IPS-15b (cell line): ENCODE measurements around the gene IFNA8.
"Not testable (repeated sequence)": the region's sequence is repeated elsewhere in the genome, so short reads cannot be mapped to it uniquely, and the experiment has no call there.

Experiments
- H3K27me3 ChIP-seq: one replicate; pipeline ENCODE4 v1.6.1; 2013; ENCODE audit warnings: low read length; ENCODE audit not compliant: control insufficient read depth, insufficient read depth
- H3K36me3 ChIP-seq: one replicate; pipeline ENCODE4 v1.6.1; 2013; ENCODE audit warnings: low read length; ENCODE audit not compliant: control insufficient read depth, insufficient read depth
- H3K4me1 ChIP-seq: one replicate; pipeline ENCODE4 v1.6.1; 2013; ENCODE audit warnings: mild to moderate bottlenecking, low read length; ENCODE audit not compliant: control insufficient read depth, insufficient read depth
- H3K4me3 ChIP-seq: one replicate; pipeline ENCODE4 v1.5.1; 2013; ENCODE audit warnings: low read depth, low read length
- H3K9ac ChIP-seq: one replicate; pipeline ENCODE4 v1.6.1; 2013; ENCODE audit warnings: low read depth, mild to moderate bottlenecking, low read length
- H3K9me3 ChIP-seq: one replicate; pipeline ENCODE4 v1.6.1; 2013; ENCODE audit warnings: mild to moderate bottlenecking, low read length; ENCODE audit not compliant: control insufficient read depth, insufficient read depth

Gene IFNA8

GRCh38 chr9:21408817-21409216 is at the start of gene IFNA8:
TSS of gene IFNA8 (plus strand) at chr9:21409117. CDS start at chr9:21409177, 60 bp downstream.
- Histone ChIP-seq H3K4me3 (no peak within 1 kb of the TSS), H3K9ac (no peak within 1 kb of the TSS), H3K36me3 (no peaks in the 10 kb centered on the region), H3K4me1 (no peaks in the 10 kb centered on the region), H3K27me3 (peaks cover 4% of the 10 kb centered on the region), H3K9me3 (no peaks in the 10 kb centered on the region)

DNA sequence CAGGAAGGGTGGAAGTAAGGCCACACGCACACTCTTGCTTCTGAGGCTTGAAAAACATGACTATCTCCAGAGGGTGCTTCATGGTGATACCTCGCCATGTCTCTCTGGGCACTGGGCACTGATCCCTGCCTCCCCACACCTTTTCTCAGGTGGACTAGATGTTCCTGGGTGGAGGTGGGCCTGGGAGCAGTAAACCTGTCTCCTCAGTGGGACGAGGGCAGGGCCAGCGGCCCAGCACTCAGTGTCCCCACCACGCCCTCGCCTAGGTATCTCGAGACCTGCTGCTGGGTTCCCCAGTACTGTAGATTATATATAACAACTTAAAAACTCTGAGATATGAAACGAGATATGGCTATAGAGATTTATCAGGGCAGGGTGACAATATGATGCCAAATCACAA is 46.6 kb upstream of the IFNA8 start:
- H3K27me3 ChIP-seq = no peaks in the 10 kb centered on the region

DNA sequence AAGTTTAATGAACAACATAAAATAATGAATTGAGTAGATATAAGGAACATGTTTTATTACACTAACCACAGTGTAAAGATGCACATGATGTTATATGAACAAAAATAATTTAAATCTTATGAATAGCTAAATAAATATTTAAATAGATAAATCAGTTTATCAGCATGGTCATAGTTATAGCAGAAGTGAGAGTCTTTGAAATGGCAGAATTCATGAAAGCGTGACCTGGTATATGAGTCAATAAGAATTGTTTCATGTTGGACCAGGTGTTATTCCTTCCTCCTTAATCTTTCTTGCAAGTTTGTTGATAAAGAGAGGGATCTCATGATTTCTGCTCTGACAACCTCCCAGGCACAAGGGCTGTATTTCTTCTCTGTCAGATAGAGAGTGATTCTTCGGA is 41.7 kb upstream of the IFNA8 start:
- H3K4me3 ChIP-seq, H3K36me3 ChIP-seq, H3K9ac ChIP-seq, H3K9me3 ChIP-seq, H3K4me1 ChIP-seq, H3K27me3 ChIP-seq: not testable (repeated sequence)

More for the DNA sequence above, 46.6 kb upstream of the IFNA8 start:
- Histone ChIP-seq H3K9me3 (no peaks in the 10 kb centered on the region), H3K36me3 (no peaks in the 10 kb centered on the region), H3K4me3 (no peak overlapping the region), H3K4me1 (no peaks in the 10 kb centered on the region), H3K9ac (no peak overlapping the region)

GRCh38 chr9:21367957-21368356 is 41.0 kb upstream of the IFNA8 start, which contains the start of gene IFNA13:
TSS of gene IFNA13 (minus strand) at chr9:21368057. CDS start at chr9:21368010, 47 bp downstream.
- Histone ChIP-seq H3K36me3 (no peaks in the 10 kb centered on the region), H3K4me1 (no peaks in the 10 kb centered on the region), H3K9me3 (no peaks in the 10 kb centered on the region), H3K9ac (no peak within 1 kb of the TSS), H3K4me3 (no peak within 1 kb of the TSS), H3K27me3 (no peaks in the 10 kb centered on the region)

DNA sequence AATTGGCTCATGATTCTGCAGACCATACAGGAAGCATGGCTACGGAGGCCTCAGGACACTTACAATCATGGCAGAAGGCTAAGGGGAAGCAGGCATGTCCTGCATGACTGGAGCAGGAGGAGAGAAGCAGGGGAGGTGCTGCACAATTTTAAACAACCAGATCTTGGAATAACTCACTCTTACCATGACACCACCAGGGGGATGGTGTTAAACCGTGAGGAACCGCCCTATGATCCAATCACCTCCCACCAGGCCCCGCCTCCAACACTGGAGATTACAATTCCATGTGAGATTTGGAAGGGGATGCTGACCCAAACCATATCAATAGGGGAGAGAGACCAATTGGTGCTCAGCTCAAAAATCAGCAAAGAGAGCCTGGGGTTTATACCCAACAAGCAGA is 37.5 kb upstream of the IFNA8 start:
- H3K36me3 ChIP-seq, H3K9ac ChIP-seq, H3K4me3 ChIP-seq, H3K27me3 ChIP-seq, H3K4me1 ChIP-seq, H3K9me3 ChIP-seq: not testable (repeated sequence)

- Histone ChIP-seq H3K27me3 (no peaks in the 10 kb centered on the region), H3K9me3 (no peaks in the 10 kb centered on the region), H3K4me1 (peaks cover 10% of the 10 kb centered on the region), H3K36me3 (no peaks in the 10 kb centered on the region), H3K4me3 (no peak overlapping the region), H3K9ac (no peak overlapping the region)
These were observed 27.2 kb upstream of the IFNA8 start for GRCh38 chr9:21381448-21382339.

- no peaks in the 10 kb centered on the region for H3K9me3 ChIP-seq
- no peak overlapping the region for H3K9ac ChIP-seq
- peaks cover 10% of the 10 kb centered on the region for H3K4me1 ChIP-seq
- no peaks in the 10 kb centered on the region for H3K27me3 ChIP-seq
- no peaks in the 10 kb centered on the region for H3K36me3 ChIP-seq
- no peak overlapping the region for H3K4me3 ChIP-seq
These were observed 25.3 kb upstream of the IFNA8 start for GRCh38 chr9:21383627-21384026.

GRCh38 chr9:21385131-21385670 is 23.7 kb upstream of the IFNA8 start, which contains the start of gene IFNA2:
TSS of gene IFNA2 (minus strand) at chr9:21385398. CDS start at chr9:21385329, 69 bp downstream.
- Histone ChIP-seq H3K9ac (no peak within 1 kb of the TSS), H3K36me3 (no peaks in the 10 kb centered on the region)

DNA sequence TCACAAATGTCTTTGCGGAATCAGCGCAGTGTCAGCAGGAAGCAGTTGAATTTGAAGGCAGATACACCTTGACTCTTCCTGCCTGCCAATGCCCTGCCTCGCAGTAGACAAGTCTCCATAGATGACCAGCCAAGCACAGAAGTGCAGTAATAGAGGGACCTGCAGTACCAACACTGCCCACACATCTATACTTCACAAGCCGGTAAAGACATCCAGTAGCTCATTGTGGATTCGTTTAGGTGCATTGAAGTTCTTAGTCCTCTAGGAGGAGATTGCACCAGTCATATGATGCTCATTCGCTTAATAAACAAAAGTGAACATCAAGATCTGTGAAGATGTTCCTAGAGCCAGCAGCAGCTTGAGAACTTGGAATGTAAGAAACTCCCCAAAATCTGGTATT is 16.6 kb upstream of the IFNA8 start:
- H3K36me3 ChIP-seq = no peaks in the 10 kb centered on the region
- H3K4me1 ChIP-seq = peaks cover 2% of the 10 kb centered on the region
- H3K4me3 ChIP-seq = no peak overlapping the region
- H3K27me3 ChIP-seq = peaks cover 24% of the 10 kb centered on the region
- no peaks in the 10 kb centered on the region for H3K9me3 ChIP-seq
- no peak overlapping the region for H3K9ac ChIP-seq

More at GRCh38 chr9:21385131-21385670, 23.7 kb upstream of the IFNA8 start, which contains the start of gene IFNA2:
- Histone ChIP-seq H3K4me3 (no peak within 1 kb of the TSS), H3K27me3 (no peaks in the 10 kb centered on the region), H3K4me1 (peaks cover 10% of the 10 kb centered on the region), H3K9me3 (no peaks in the 10 kb centered on the region)

DNA sequence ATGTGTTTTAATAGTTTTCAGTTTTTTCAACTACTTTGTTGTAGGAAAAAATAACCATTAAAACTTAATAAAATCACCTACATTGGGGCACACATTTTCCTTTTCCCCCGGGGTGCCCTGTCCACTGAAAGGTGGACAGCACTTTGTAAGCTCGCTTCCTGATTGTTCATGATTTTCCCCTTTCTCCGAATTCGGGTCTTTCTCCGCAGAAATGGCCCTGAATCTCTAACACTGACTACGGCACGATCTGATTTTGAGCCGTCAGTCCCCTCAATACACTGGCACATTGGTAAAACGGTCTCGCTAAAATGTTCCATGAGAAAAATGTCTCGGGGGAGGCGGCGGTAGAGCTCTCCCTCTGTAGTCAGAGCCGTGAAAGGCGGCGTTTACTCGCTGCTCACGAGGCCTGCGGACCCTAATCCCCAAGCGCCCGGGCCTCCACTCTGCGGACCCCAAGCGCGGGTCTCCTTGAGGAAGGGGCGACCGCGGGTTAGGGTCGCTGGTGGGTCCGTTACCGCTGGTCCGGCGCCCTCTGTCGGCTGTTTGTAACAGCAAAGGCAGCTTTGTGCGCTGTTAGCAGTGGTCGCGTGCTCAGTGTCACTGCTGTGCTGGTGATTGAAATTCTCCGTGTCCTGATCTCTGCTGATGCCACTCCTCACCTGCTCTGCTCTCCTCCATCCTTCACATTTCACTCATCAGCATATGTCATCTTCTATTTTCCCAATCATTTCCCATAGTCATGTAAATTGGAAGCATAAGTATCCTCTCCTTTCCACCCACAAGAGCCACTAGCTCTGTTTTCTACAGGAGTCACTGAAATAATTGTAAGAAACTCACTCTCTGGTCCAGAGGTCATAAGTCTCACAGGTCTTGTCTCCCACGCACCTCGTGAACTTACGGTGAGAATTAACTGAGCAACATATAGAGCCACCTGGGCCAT is 12.9 kb upstream of the IFNA8 start:
- Histone ChIP-seq H3K9ac (no peak overlapping the region), H3K9me3 (no peaks in the 10 kb centered on the region)

GRCh38 chr9:21398955-21399489 is 9.9 kb upstream of the IFNA8 start:
- H3K27me3 ChIP-seq = peaks cover 64% of the 10 kb centered on the region
- H3K4me1 ChIP-seq = peaks cover 4% of the 10 kb centered on the region
- H3K36me3 ChIP-seq = no peaks in the 10 kb centered on the region
- H3K4me3 ChIP-seq = no peak overlapping the region
- no peak overlapping the region for H3K9ac ChIP-seq
- H3K9me3 ChIP-seq = no peaks in the 10 kb centered on the region

More for the DNA sequence above, 12.9 kb upstream of the IFNA8 start:
- Histone ChIP-seq H3K4me3 (peak overlapping the region; percentile 57), H3K27me3 (peaks cover 38% of the 10 kb centered on the region), H3K36me3 (no peaks in the 10 kb centered on the region), H3K4me1 (peaks cover 2% of the 10 kb centered on the region)
